ENCODE results near the gene XAGE5. TPM values are rescaled to one million over a fixed set of nuclear protein-coding genes. Genes with fewer than 3 reads are reported as not detected.

The XAGE5 gene, protein sequence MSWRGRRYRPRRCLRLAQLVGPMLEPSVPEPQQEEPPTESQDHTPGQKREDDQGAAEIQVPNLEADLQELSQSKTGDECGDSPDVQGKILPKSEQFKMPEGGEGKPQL
- total RNA-seq, result not detected in 2 replicates

DNA sequence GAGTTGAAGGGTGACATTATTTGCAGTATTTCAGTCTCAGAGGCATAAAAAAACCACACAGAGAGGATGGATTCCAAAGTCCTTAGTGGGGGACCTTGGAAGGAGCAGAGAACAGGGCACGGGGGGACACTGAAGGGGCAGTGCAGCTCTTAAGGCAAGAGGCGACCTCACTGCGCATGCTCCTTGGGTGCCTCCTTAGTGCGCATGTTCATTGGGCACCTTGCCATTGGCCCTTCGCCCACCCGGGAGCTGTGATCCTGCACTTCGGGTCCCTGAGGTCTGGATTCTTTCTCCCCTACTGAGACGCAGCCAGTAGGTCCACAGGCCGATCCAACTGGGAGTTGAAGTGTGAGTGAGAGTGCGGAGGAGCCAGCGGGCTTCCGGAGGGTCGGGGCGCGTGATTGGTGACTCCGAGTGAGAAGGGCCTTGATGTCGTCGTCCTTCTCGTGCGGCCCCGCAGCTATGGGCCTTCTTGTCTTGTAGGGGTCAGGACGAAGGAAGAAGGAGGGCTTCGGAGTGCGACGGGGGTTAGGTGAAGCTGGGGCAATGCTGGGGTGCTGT is at the start of gene XAGE5:
TSS of gene XAGE5 (plus strand) at position 223 of the 561 bp plus-strand sequence. CDS start 1,280 bp downstream, outside the sequence.

DNA sequence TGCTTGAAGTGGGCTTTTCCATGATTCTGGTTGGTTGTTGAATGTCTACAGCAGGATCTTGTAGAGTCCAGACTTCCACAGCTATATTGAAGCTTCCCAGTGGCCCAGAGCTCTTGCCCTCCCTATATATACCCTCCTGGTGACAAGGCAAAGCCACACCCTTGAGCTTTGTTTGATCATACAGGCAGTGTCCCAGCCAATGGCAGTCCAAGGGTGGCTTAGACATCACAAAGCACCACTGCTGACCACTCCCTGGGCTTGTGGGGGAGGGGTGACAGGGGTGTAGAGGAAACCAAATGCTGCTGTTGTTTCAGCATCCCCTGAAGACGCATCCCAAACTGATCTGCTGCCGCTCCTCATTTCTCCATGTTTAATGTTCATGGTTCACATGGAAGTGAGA is 13.8 kb upstream of the XAGE5 start, which contains the start of gene SPANXN5:
TSS of gene SPANXN5 (minus strand) at position 101 of the 400 bp plus-strand sequence. CDS start at position 22, 79 bp downstream.

Other genes starting within 250 kb of the XAGE5 start
- not detected in 2 replicates for gene SSX7, start 156.4 kb upstream of the XAGE5 start, total RNA-seq
- gene SSX2, start 104.1 kb upstream of the XAGE5 start, total RNA-seq, result not detected in 2 replicates
- gene SSX2B, start 60.0 kb upstream of the XAGE5 start, total RNA-seq, result not detected in 2 replicates
- gene SPANXN5, start 13.9 kb upstream of the XAGE5 start, total RNA-seq, result not detected in 2 replicates
- gene XAGE3, start 56.8 kb downstream of the XAGE5 start, total RNA-seq, result not detected in 2 replicates
- 21.1 and 28.4 TPM in 2 replicates for gene FAM156B, start 86.0 kb downstream of the XAGE5 start, total RNA-seq
- 20.8 and 27.3 TPM in 2 replicates for gene FAM156A, start 147.2 kb downstream of the XAGE5 start, total RNA-seq
- 2.4 and 8.4 TPM in 2 replicates for gene GPR173, start 237.5 kb downstream of the XAGE5 start, total RNA-seq

Data from smooth muscle cell of the umbilical artery (primary cell).